ENCODE measurements around the gene ARHGEF4.

The ARHGEF4 gene

GRCh38 chr2:130915149-130915548 lies 78.4 kb downstream of the ARHGEF4 start:
- Histone ChIP-seq H3K4me3 (no peak overlapping the region), H3K27ac (no peak overlapping the region), H3K9me3 (ENCODE audit: low read depth, low read length) (no peaks in the 10 kb centered on the region), H3K9ac (ENCODE audit: insufficient read length) (no peak overlapping the region), H3K36me3 (ENCODE audit: insufficient read depth, low read length) (no peaks in the 10 kb centered on the region)
- DNase-seq (ENCODE audit: low read depth, low spot score): no peak
- TF ChIP-seq POLR2AphosphoS5 (IDR thresholded peaks at IDR 0.05; ENCODE audit: borderline replicate concordance, low read depth, low read length) (no peak), EZH2 (IDR thresholded peaks at IDR 0.05) (peak; percentile 41)

- Histone ChIP-seq H3K4me3 (no peak overlapping the region), H3K36me3 (ENCODE audit: insufficient read depth, low read length) (no peaks in the 10 kb centered on the region), H3K9ac (ENCODE audit: insufficient read length) (no peak overlapping the region), H3K27ac (no peak overlapping the region), H3K9me3 (ENCODE audit: low read depth, low read length) (no peaks in the 10 kb centered on the region)
- DNase-seq (ENCODE audit: low read depth, low spot score): no peak
- TF ChIP-seq EZH2 (IDR thresholded peaks at IDR 0.05): no peak
- no peak for TF ChIP-seq POLR2AphosphoS5 (IDR thresholded peaks at IDR 0.05; ENCODE audit: borderline replicate concordance, low read depth, low read length)
- no peak for TF ChIP-seq FOXP2 (optimal IDR thresholded peaks at IDR 0.05; ENCODE audit: control extremely low read depth, extremely low read length, insufficient read depth)
Measured at GRCh38 chr2:130915595-130916437, 79.1 kb downstream of the ARHGEF4 start.

GRCh38 chr2:130916438-130916705 lies 79.7 kb downstream of the ARHGEF4 start:
- H3K36me3 ChIP-seq (ENCODE audit: insufficient read depth, low read length): no peaks in the 10 kb centered on the region
- TF ChIP-seq EZH2 (IDR thresholded peaks at IDR 0.05) (no peak), POLR2AphosphoS5 (IDR thresholded peaks at IDR 0.05; ENCODE audit: borderline replicate concordance, low read depth, low read length) (no peak), FOXP2 (optimal IDR thresholded peaks at IDR 0.05; ENCODE audit: control extremely low read depth, extremely low read length, insufficient read depth) (no peak)
- no peak overlapping the region for H3K27ac ChIP-seq
- H3K4me3 ChIP-seq: no peak overlapping the region
- DNase-seq (ENCODE audit: low read depth, low spot score): no peak
- H3K9me3 ChIP-seq (ENCODE audit: low read depth, low read length): no peaks in the 10 kb centered on the region
- no peak overlapping the region for H3K9ac ChIP-seq (ENCODE audit: insufficient read length)

- Histone ChIP-seq H3K4me3 (no peak overlapping the region), H3K27ac (no peak overlapping the region), H3K9ac (ENCODE audit: insufficient read length) (no peak overlapping the region), H3K9me3 (ENCODE audit: low read depth, low read length) (no peaks in the 10 kb centered on the region), H3K36me3 (ENCODE audit: insufficient read depth, low read length) (no peaks in the 10 kb centered on the region)
- TF ChIP-seq EZH2 (IDR thresholded peaks at IDR 0.05) (no peak), FOXP2 (optimal IDR thresholded peaks at IDR 0.05; ENCODE audit: control extremely low read depth, extremely low read length, insufficient read depth) (no peak), POLR2AphosphoS5 (IDR thresholded peaks at IDR 0.05; ENCODE audit: borderline replicate concordance, low read depth, low read length) (no peak)
- no peak for DNase-seq (ENCODE audit: low read depth, low spot score)
Measured at GRCh38 chr2:130917006-130917688, 80.4 kb downstream of the ARHGEF4 start.

- no peak for DNase-seq (ENCODE audit: low read depth, low spot score)
- Histone ChIP-seq H3K27ac (no peak overlapping the region), H3K9ac (ENCODE audit: insufficient read length) (no peak overlapping the region), H3K9me3 (ENCODE audit: low read depth, low read length) (no peaks in the 10 kb centered on the region), H3K4me3 (no peak overlapping the region), H3K36me3 (ENCODE audit: insufficient read depth, low read length) (no peaks in the 10 kb centered on the region)
- no peak for TF ChIP-seq EZH2 (IDR thresholded peaks at IDR 0.05)
- no peak for TF ChIP-seq FOXP2 (optimal IDR thresholded peaks at IDR 0.05; ENCODE audit: control extremely low read depth, extremely low read length, insufficient read depth)
- TF ChIP-seq POLR2AphosphoS5 (IDR thresholded peaks at IDR 0.05; ENCODE audit: borderline replicate concordance, low read depth, low read length): no peak
Measured at GRCh38 chr2:130918393-130918792, 81.7 kb downstream of the ARHGEF4 start.

- Histone ChIP-seq H3K4me3 (no peak overlapping the region), H3K36me3 (ENCODE audit: insufficient read depth, low read length) (no peaks in the 10 kb centered on the region), H3K9me3 (ENCODE audit: low read depth, low read length) (no peaks in the 10 kb centered on the region), H3K27ac (no peak overlapping the region), H3K9ac (ENCODE audit: insufficient read length) (no peak overlapping the region)
- peak; percentile 47 for DNase-seq (ENCODE audit: low read depth, low spot score)
- TF ChIP-seq POLR2AphosphoS5 (IDR thresholded peaks at IDR 0.05; ENCODE audit: borderline replicate concordance, low read depth, low read length) (no peak), FOXP2 (optimal IDR thresholded peaks at IDR 0.05; ENCODE audit: control extremely low read depth, extremely low read length, insufficient read depth) (no peak), EZH2 (IDR thresholded peaks at IDR 0.05) (no peak)
Measured at GRCh38 chr2:130920415-130921163, 83.9 kb downstream of the ARHGEF4 start.

- no peak overlapping the region for H3K27ac ChIP-seq
- TF ChIP-seq EZH2 (IDR thresholded peaks at IDR 0.05) (no peak), FOXP2 (optimal IDR thresholded peaks at IDR 0.05; ENCODE audit: control extremely low read depth, extremely low read length, insufficient read depth) (no peak), POLR2AphosphoS5 (IDR thresholded peaks at IDR 0.05; ENCODE audit: borderline replicate concordance, low read depth, low read length) (no peak)
- no peak for DNase-seq (ENCODE audit: low read depth, low spot score)
- no peaks in the 10 kb centered on the region for H3K9me3 ChIP-seq (ENCODE audit: low read depth, low read length)
- H3K9ac ChIP-seq (ENCODE audit: insufficient read length): no peak overlapping the region
- no peaks in the 10 kb centered on the region for H3K36me3 ChIP-seq (ENCODE audit: insufficient read depth, low read length)
- no peak overlapping the region for H3K4me3 ChIP-seq
Measured at GRCh38 chr2:130921164-130921476, 84.4 kb downstream of the ARHGEF4 start.

- Histone ChIP-seq H3K27ac (no peak overlapping the region), H3K9ac (ENCODE audit: insufficient read length) (no peak overlapping the region), H3K36me3 (ENCODE audit: insufficient read depth, low read length) (no peaks in the 10 kb centered on the region), H3K4me3 (no peak overlapping the region), H3K9me3 (ENCODE audit: low read depth, low read length) (no peaks in the 10 kb centered on the region)
- TF ChIP-seq POLR2AphosphoS5 (IDR thresholded peaks at IDR 0.05; ENCODE audit: borderline replicate concordance, low read depth, low read length) (no peak), EZH2 (IDR thresholded peaks at IDR 0.05) (no peak), FOXP2 (optimal IDR thresholded peaks at IDR 0.05; ENCODE audit: control extremely low read depth, extremely low read length, insufficient read depth) (no peak)
- no peak for DNase-seq (ENCODE audit: low read depth, low spot score)
Measured at GRCh38 chr2:130922417-130922816, 85.7 kb downstream of the ARHGEF4 start.

Data from SK-N-MC (cell line).